Measurements from ENCODE around the gene ZNF205.

- TF ChIP-seq REST (IDR thresholded peaks at IDR 0.05; ENCODE audit: insufficient read depth in 1 of 2, low read depth in 2 of 2, low read length in 2 of 2): no peak
- no peak for TF ChIP-seq POLR2AphosphoS5 (IDR thresholded peaks at IDR 0.05; ENCODE audit: low read depth, low read length)
- no peak for TF ChIP-seq FOXP2 (optimal IDR thresholded peaks at IDR 0.05; ENCODE audit: borderline replicate concordance, extremely low read depth, extremely low read length, insufficient read depth)
- no peak for TF ChIP-seq TAF1 (IDR thresholded peaks at IDR 0.05; ENCODE audit: borderline replicate concordance, insufficient read depth, low read length)
Observed at GRCh38 chr16:3164121-3164991, 52.0 kb downstream of the ZNF205 start.

Measured in PFSK-1 (cell line).